ENCODE data around the gene EBF3. TPM values are rescaled to one million over a fixed set of nuclear protein-coding genes. Genes with fewer than 3 reads are reported as not detected.

Gene EBF3
- total RNA-seq, 4 donors from 2014 or later, result 0.42 to 2.9 (median 1.3) TPM

GRCh38 chr10:129866894-129867293 is 97.2 kb downstream of the EBF3 start:
- Histone ChIP-seq H3K36me3 (no peaks in the 10 kb centered on the region), H3K9me3 (no peaks in the 10 kb centered on the region), H3K4me1 (no peaks in the 10 kb centered on the region), H3K27me3 (no peaks in the 10 kb centered on the region), H3K4me3 (no peak overlapping the region), H3K27ac (no peak overlapping the region)
- 97 to 98% methylated on average over 9 to 10 of the region's 16 CpGs for WGBS, 2 donors
- TF ChIP-seq POLR2A (IDR thresholded peaks at IDR 0.05) (no peak), CTCF (IDR thresholded peaks at IDR 0.05) (no peak)
- DNase-seq, result no peak
- intact Hi-C loops (cut with DNase I), result no loop called here

- Histone ChIP-seq H3K4me1 (no peaks in the 10 kb centered on the region), H3K27me3 (no peaks in the 10 kb centered on the region), H3K27ac (no peak overlapping the region), H3K9me3 (no peaks in the 10 kb centered on the region), H3K36me3 (no peaks in the 10 kb centered on the region), H3K4me3 (no peak overlapping the region)
- 57 to 76% methylated on average over 2 of the region's 2 CpGs for WGBS, 2 donors
- TF ChIP-seq CTCF (IDR thresholded peaks at IDR 0.05) (no peak), POLR2A (IDR thresholded peaks at IDR 0.05) (no peak)
- intact Hi-C loops (cut with DNase I), result no loop called here
- DNase-seq, result no peak
Measured at GRCh38 chr10:129865960-129866359, 98.1 kb downstream of the EBF3 start.

- WGBS, 2 donors, result 60 to 69% methylated on average over 3 to 4 of the region's 7 CpGs
- TF ChIP-seq CTCF (IDR thresholded peaks at IDR 0.05), result no peak
- TF ChIP-seq POLR2A (IDR thresholded peaks at IDR 0.05), result no peak
- no peak overlapping the region for H3K27ac ChIP-seq
Measured at GRCh38 chr10:129865413-129865812, 98.7 kb downstream of the EBF3 start.

GRCh38 chr10:129864601-129865126 is 99.4 kb downstream of the EBF3 start:
- intact Hi-C loops (cut with DNase I), result no loop called here
- H3K9me3 ChIP-seq, result no peaks in the 10 kb centered on the region
- no peaks in the 10 kb centered on the region for H3K27me3 ChIP-seq
- H3K4me1 ChIP-seq, result no peaks in the 10 kb centered on the region
- WGBS, 2 donors, result 66 to 87% methylated on average over 3 to 6 of the region's 9 CpGs
- H3K4me3 ChIP-seq, result no peak overlapping the region
- no peaks in the 10 kb centered on the region for H3K36me3 ChIP-seq
- DNase-seq, result no peak
- TF ChIP-seq CTCF (IDR thresholded peaks at IDR 0.05), result no peak
- TF ChIP-seq POLR2A (IDR thresholded peaks at IDR 0.05), result no peak
- H3K27ac ChIP-seq, result no peak overlapping the region

More at GRCh38 chr10:129865413-129865812, 98.7 kb downstream of the EBF3 start:
- intact Hi-C loops (cut with DNase I), result no loop called here
- Histone ChIP-seq H3K9me3 (no peaks in the 10 kb centered on the region), H3K36me3 (no peaks in the 10 kb centered on the region), H3K27me3 (no peaks in the 10 kb centered on the region), H3K4me3 (no peak overlapping the region), H3K4me1 (no peaks in the 10 kb centered on the region)
- no peak for DNase-seq

- WGBS, 2 donors, result 79% methylated on average over 4 of the region's 4 CpGs; no CpG with 5 or more reads in 1 of the 2 donors
- no peaks in the 10 kb centered on the region for H3K9me3 ChIP-seq
Measured at GRCh38 chr10:129864082-129864481, 100.0 kb downstream of the EBF3 start.

More at GRCh38 chr10:129864082-129864481, 100.0 kb downstream of the EBF3 start:
- no peak for DNase-seq
- H3K4me1 ChIP-seq, result no peaks in the 10 kb centered on the region
- intact Hi-C loops (cut with DNase I), result no loop called here
- H3K27ac ChIP-seq, result no peak overlapping the region
- no peaks in the 10 kb centered on the region for H3K36me3 ChIP-seq
- no peak for TF ChIP-seq POLR2A (IDR thresholded peaks at IDR 0.05)
- no peak for TF ChIP-seq CTCF (IDR thresholded peaks at IDR 0.05)
- no peaks in the 10 kb centered on the region for H3K27me3 ChIP-seq
- no peak overlapping the region for H3K4me3 ChIP-seq
